Measurements from ENCODE around the gene LHX3. TPM values are rescaled to one million over a fixed set of nuclear protein-coding genes. Genes with fewer than 3 reads are reported as not detected.

LHX3 gene
- total RNA-seq, 4 donors from 2014 or later: not detected

- Histone ChIP-seq H3K4me1 (peaks cover 6 to 11% of the 10 kb centered on the region in 2 donors), H3K9me3 (no peaks in the 10 kb centered on the region), H3K4me3 (peak overlapping the region; percentile 60 to 95), H3K27ac (peak overlapping the region in 1 of 2 donors; percentile 1), H3K27me3 (no peaks in the 10 kb centered on the region), H3K36me3 (no peaks in the 10 kb centered on the region)
- intact Hi-C loops (cut with DNase I; ENCODE audit: low total_unique reads): no loop called here
- TF ChIP-seq CTCF (IDR thresholded peaks at IDR 0.05): no peak
- TF ChIP-seq POLR2A (IDR thresholded peaks at IDR 0.05): no peak
- no peak for DNase-seq
These were observed 40.0 kb upstream of the LHX3 start for GRCh38 chr9:136244969-136245218.

GRCh38 chr9:136244122-136244968, 39.4 kb upstream of the LHX3 start:
- DNase-seq: no peak
- peak overlapping the region in 1 of 2 donors; percentile 95 for H3K4me3 ChIP-seq
- no peaks in the 10 kb centered on the region for H3K36me3 ChIP-seq
- TF ChIP-seq POLR2A (IDR thresholded peaks at IDR 0.05) (no peak), CTCF (IDR thresholded peaks at IDR 0.05) (no peak)
- H3K27me3 ChIP-seq: no peaks in the 10 kb centered on the region
- no peak overlapping the region for H3K27ac ChIP-seq
- intact Hi-C loops (cut with DNase I; ENCODE audit: low total_unique reads): no loop called here
- no peaks in the 10 kb centered on the region for H3K9me3 ChIP-seq
- H3K4me1 ChIP-seq: peaks cover 6 to 11% of the 10 kb centered on the region in 2 donors

- no peak for TF ChIP-seq POLR2A (IDR thresholded peaks at IDR 0.05)
- TF ChIP-seq CTCF (IDR thresholded peaks at IDR 0.05): no peak
- DNase-seq: no peak
- Histone ChIP-seq H3K27ac (no peak overlapping the region), H3K9me3 (no peaks in the 10 kb centered on the region), H3K36me3 (no peaks in the 10 kb centered on the region), H3K27me3 (no peaks in the 10 kb centered on the region), H3K4me3 (no peak overlapping the region), H3K4me1 (peaks cover 6 to 11% of the 10 kb centered on the region in 2 donors)
- intact Hi-C loops (cut with DNase I; ENCODE audit: low total_unique reads): no loop called here
These were observed 38.7 kb upstream of the LHX3 start for GRCh38 chr9:136243631-136244030.

- no peak overlapping the region for H3K4me3 ChIP-seq
- no peaks in the 10 kb centered on the region for H3K27me3 ChIP-seq
- H3K9me3 ChIP-seq: no peaks in the 10 kb centered on the region
- H3K27ac ChIP-seq: no peak overlapping the region
- intact Hi-C loops (cut with DNase I; ENCODE audit: low total_unique reads): no loop called here
- H3K4me1 ChIP-seq: peaks cover 6 to 11% of the 10 kb centered on the region in 2 donors
- no peaks in the 10 kb centered on the region for H3K36me3 ChIP-seq
- TF ChIP-seq POLR2A (IDR thresholded peaks at IDR 0.05): no peak
- TF ChIP-seq CTCF (IDR thresholded peaks at IDR 0.05): no peak
- no peak for DNase-seq
These were observed 38.1 kb upstream of the LHX3 start for GRCh38 chr9:136242918-136243525.

- Histone ChIP-seq H3K9me3 (no peaks in the 10 kb centered on the region), H3K36me3 (no peaks in the 10 kb centered on the region), H3K27ac (no peak overlapping the region), H3K4me1 (peaks cover 6 to 11% of the 10 kb centered on the region in 2 donors), H3K4me3 (no peak overlapping the region), H3K27me3 (no peaks in the 10 kb centered on the region)
- DNase-seq: no peak
- intact Hi-C loops (cut with DNase I; ENCODE audit: low total_unique reads): no loop called here
- TF ChIP-seq POLR2A (IDR thresholded peaks at IDR 0.05) (no peak), CTCF (IDR thresholded peaks at IDR 0.05) (no peak)
These were observed 37.3 kb upstream of the LHX3 start for GRCh38 chr9:136242248-136242647.

Data from uterus (tissue), 4 donors.